ENCODE results near the gene ROBO3.

ROBO3 gene

GRCh38 chr11:124877631-124877909 lies 12.3 kb downstream of the ROBO3 start:
- no peak for DNase-seq

- no peak for DNase-seq
These were observed 12.9 kb downstream of the ROBO3 start for GRCh38 chr11:124877910-124878758.

DNA sequence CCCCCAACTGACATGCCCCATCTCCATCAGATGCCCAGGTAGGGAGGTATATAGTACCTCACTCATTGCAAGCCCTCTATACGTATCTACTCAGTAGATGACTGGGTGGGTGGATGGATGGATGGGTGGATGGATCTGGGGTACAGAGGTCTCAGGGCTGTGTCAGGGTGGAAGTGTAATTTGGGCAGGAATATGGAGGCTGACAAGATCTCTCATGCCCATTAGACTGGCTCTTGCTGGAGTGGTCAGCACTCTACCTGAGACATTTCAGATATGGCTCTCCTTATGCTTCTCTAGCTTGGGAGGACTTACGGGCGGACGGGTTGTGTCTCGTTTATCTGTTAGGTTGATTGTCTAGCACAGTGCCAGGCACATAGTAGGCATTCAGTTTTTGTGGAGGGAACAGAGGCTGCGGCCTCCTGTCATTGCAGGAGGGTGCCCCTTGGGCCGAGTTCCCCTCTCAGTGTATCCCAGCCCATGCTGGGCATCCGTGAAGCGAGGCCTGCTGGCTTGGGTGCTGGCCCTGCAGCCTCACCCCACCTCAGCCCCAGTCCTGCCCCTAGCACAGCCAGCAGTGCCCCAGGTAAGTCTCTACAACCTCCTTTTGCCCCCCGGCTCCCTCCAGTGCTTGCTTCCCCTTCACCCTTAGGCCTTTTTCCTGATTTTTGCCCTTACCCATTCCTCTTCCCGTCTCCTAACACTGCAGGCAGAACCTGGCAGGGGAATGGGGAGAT lies 13.7 kb downstream of the ROBO3 start:
- DNase-seq: no peak

DNA sequence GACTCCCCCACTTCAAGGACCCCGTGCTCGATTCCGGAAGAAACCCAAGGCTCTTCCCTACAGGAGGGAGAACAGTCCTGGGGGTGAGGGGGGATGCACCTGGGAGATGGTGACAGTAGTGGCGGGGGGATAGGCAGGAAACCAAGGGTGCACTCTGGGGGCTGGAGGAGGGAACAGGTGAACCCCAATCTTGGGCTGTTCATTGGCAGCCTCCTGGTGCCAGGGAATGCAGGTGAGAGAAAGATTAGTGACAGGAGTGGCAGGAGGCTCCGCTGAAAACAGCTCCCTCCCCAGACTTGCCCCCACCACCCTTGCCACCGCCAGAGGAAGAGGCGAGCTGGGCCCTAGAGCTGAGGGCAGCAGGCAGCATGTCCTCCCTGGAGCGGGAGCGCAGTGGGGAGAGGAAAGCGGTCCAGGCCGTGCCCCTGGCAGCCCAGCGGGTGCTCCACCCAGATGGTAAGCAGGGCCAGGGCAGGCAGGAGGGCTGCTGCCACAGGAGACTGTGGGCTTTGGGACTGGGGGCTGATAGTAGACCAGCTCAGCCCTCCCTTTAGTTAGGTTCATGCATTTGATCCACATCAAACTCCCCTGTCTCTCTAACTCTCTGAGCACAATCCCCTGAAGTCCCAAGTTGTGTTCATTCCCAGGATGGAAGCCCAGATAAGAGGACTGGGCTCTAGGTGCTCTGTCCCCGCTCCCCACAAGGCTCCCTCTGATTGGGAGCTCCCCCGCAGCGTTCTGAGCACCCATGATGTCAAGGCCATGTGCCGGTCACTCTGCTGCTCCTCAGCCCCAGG lies 14.5 kb downstream of the ROBO3 start:
- no peak for DNase-seq

- DNase-seq: no peak
These were observed 15.0 kb downstream of the ROBO3 start for GRCh38 chr11:124880290-124880611.

GRCh38 chr11:124880958-124881357 lies 15.7 kb downstream of the ROBO3 start:
- DNase-seq: no peak

GRCh38 chr11:124882339-124883071 lies 17.3 kb downstream of the ROBO3 start:
- no peak for DNase-seq

DNA sequence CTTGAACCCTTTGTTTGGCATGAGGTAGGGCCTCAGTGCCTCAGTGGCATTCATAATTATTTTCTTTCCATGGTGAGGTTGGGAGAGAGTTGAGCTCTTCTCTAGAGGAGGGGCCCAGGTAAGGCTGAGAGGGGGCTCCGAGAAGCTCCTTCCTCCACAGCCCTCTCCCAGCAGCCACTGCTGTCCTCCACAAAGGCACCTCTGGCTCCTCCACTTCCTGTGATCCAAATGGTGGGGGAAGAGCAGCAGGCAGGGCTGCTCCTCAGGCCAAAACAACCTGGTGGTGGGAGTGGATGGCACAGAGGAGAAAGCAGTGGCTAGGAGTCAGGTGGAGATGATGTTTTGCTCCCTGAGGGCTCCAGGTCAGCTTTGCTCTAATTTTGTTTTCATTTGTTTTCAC lies 19.1 kb downstream of the ROBO3 start:
- DNase-seq: no peak

- DNase-seq: no peak
These were observed 19.7 kb downstream of the ROBO3 start for GRCh38 chr11:124884869-124885479.

- DNase-seq: no peak
These were observed 21.2 kb downstream of the ROBO3 start for GRCh38 chr11:124886476-124886875.

GRCh38 chr11:124886978-124887666 lies 21.9 kb downstream of the ROBO3 start:
- DNase-seq: no peak

- no peak for DNase-seq
These were observed 22.4 kb downstream of the ROBO3 start for GRCh38 chr11:124887667-124888013.

- no peak for DNase-seq
These were observed 24.2 kb downstream of the ROBO3 start for GRCh38 chr11:124889191-124890091.

GRCh38 chr11:124890151-124890550 lies 24.9 kb downstream of the ROBO3 start:
- no peak for DNase-seq

DNA sequence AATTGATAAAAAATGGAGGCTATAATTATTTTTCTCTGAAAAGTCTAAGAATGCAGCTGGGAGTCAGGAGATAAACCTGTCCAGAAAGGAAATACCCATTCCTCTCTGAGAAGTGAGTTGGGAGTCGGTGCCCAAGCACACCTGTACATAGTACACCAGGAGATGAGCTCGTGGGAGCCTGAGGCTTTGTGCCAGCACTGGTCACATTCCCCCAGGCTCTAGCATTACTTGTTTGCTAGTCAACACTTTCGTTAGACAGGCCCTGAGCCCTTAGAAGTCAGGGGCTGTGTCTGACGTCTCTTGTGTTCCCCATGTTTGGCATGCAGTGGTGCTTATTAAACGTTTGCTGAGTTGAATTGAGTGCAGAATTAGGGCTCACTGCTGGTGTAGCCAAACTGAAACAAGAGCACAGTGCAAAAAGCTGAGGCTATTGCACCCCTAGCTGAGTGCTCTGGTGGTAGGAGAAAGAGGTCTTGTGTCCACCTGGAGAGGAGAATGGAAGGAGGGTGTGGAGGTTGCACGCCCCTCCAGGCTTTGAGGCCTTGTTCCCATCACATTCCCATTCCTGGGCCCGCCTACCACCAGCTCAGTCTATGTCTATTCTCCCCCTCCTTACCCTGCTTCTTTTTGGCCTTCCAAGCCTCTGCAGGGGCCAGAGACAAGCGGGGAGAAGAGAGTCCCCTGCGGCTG lies 25.6 kb downstream of the ROBO3 start:
- no peak for DNase-seq

GRCh38 chr11:124891373-124891861 lies 26.2 kb downstream of the ROBO3 start:
- no peak for DNase-seq

GRCh38 chr11:124892146-124892545 lies 26.9 kb downstream of the ROBO3 start:
- no peak for DNase-seq

GRCh38 chr11:124892750-124893454 lies 27.7 kb downstream of the ROBO3 start:
- no peak for DNase-seq

GRCh38 chr11:124893781-124894401 lies 28.7 kb downstream of the ROBO3 start:
- no peak for DNase-seq

Measured in effector CD4-positive, alpha-beta T cell (primary cell).